Tibial artery (tissue), 4 donors: ENCODE data around the gene SUSD2.

Source experiments
- DNase-seq, 2 donors: peaks; one replicate each; pipeline ENCODE4 v3.0.0-alpha.2; 2019
- H3K27ac ChIP-seq, 2 donors: fragments of 200-600 bp; sonication (generic) in 1 of 2; 1 replicate in 1 of 2; 2 replicates in 1 of 2; pipeline ENCODE4 v1.5.1; 2018 to 2019; ENCODE audit warnings: mild to moderate bottlenecking in 1 of 2
- H3K27me3 ChIP-seq, 2 donors: fragments of 200-600 bp; sonication (generic) in 1 of 2; one replicate each; pipeline versions ENCODE4 v1.5.1 to v1.6.0; 2016 to 2019
- H3K36me3 ChIP-seq, 3 donors: fragments of 200-600 bp; sonication (generic) in 2 of 3; one replicate each; pipeline ENCODE4 v1.5.1; 2016 to 2019; ENCODE audit warnings: mild to moderate bottlenecking in 2 of 3
- H3K4me1 ChIP-seq, 4 donors: fragments of 200-600 bp; sonication (generic) in 2 of 4; 1 replicate in 3 of 4; 2 replicates in 1 of 4; pipeline ENCODE4 v1.5.1; 2016 to 2019
- H3K4me3 ChIP-seq, 2 donors: fragments of 200-600 bp; sonication (generic) in 1 of 2; 1 replicate in 1 of 2; 2 replicates in 1 of 2; pipeline ENCODE4 v1.5.1; 2018 to 2019; ENCODE audit warnings: mild to moderate bottlenecking in 2 of 2
- H3K9me3 ChIP-seq, 3 donors: fragments of 200-600 bp; sonication (generic) in 1 of 3; one replicate each; pipeline ENCODE4 v1.5.1; 2016 to 2019
- intact Hi-C: fragments of 100-400 bp; cut with DNase I; formaldehyde crosslinking; loops from one replicate; pipeline ENCODE4 v1.15.0; 2023; ENCODE audit warnings: low total_unique reads
- TF ChIP-seq, protein P1 (sequence below), 2 experiments: fragments of 200-600 bp in 1 of 2; fragments of 450-650 bp in 1 of 2; IDR thresholded peaks; one replicate each; pipeline ENCODE4 v1.5.1; 2017 to 2019; ENCODE audit warnings: antibody characterized with exemption in 2 of 2, mild to moderate bottlenecking in 1 of 2, moderate library complexity in 1 of 2

SUSD2 gene

DNA sequence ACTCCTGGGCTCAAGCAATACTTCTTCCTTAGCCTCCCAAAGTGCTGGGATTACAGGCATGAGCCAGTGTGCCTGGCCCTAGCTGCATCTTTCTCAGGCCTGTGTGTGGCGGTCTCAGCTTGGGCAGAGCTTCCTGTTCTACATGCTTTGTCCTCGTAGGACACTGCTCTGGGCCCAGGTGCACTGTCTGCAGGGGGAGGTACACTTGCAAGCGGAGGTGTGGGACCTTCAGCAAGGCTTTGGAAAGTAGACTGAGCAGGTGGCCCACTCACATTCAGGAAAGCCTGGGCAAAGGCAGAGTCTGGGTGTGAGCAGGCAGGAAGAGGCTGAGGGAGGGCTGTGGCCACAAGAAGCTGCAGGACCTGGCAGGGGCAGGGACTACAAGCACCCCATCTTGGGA is 33.6 kb upstream of the SUSD2 start:
- peaks cover 10 to 70% (median 56%) of the 10 kb centered on the region in 4 donors for H3K4me1 ChIP-seq
- no peak overlapping the region for H3K4me3 ChIP-seq
- no peak for DNase-seq
- intact Hi-C loops: no loop called here
- TF ChIP-seq, protein P1, sequence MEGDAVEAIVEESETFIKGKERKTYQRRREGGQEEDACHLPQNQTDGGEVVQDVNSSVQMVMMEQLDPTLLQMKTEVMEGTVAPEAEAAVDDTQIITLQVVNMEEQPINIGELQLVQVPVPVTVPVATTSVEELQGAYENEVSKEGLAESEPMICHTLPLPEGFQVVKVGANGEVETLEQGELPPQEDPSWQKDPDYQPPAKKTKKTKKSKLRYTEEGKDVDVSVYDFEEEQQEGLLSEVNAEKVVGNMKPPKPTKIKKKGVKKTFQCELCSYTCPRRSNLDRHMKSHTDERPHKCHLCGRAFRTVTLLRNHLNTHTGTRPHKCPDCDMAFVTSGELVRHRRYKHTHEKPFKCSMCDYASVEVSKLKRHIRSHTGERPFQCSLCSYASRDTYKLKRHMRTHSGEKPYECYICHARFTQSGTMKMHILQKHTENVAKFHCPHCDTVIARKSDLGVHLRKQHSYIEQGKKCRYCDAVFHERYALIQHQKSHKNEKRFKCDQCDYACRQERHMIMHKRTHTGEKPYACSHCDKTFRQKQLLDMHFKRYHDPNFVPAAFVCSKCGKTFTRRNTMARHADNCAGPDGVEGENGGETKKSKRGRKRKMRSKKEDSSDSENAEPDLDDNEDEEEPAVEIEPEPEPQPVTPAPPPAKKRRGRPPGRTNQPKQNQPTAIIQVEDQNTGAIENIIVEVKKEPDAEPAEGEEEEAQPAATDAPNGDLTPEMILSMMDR (IDR thresholded peaks at IDR 0.05): no peak
- H3K27me3 ChIP-seq: no peaks in the 10 kb centered on the region
- no peaks in the 10 kb centered on the region for H3K36me3 ChIP-seq
- H3K9me3 ChIP-seq: no peaks in the 10 kb centered on the region
- peak overlapping the region; percentile 83 to 87 for H3K27ac ChIP-seq

DNA sequence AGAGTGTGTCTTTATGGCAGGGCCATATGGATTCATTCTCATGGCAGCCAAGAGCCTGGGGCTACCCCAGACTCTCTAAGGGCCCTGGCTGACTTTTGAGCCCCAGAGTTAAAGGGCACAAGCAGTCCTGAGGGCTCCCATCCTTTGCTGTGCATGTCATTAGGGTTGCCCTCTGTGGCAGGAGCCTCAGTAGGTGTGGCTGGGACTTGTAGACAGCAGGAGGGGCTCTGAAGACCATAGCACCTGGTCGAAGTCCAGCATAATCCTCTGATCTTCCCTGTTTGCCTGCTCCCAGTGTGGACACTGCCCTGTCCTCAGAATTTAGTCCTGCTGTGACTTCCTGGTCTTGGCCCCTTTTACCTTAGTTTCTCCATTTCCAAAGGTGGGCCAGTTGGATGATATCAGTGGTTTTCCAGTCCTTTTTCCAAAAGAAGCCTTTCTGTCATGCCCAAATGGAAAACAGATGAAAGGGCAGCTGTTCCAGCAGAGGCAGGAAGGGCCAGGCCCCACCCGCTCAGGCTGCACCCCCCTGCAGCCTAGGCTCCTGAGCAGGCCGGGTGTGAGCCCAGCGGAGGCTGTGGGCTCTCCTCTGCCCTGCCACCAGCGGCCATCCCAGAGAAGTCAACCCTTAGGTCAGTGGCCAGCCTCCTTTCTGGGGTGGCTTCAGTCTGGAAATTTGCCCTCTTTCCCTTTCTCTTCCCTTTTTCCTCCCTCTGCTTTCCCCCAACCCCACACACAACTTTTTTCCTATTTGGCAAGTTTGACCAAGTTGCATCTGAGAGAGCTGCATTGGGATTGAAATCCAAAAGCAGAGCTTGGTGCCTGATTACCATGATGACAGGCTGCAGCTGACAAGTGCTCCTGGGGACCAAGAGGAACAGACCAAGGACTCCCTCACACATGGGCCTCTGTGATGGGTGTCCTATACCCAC is 32.8 kb upstream of the SUSD2 start:
- Histone ChIP-seq H3K4me1 (peaks cover 10 to 61% (median 48%) of the 10 kb centered on the region in 4 donors), H3K36me3 (no peaks in the 10 kb centered on the region), H3K4me3 (no peak overlapping the region), H3K9me3 (no peaks in the 10 kb centered on the region), H3K27me3 (no peaks in the 10 kb centered on the region), H3K27ac (peak overlapping the region; percentile 83 to 87)
- TF ChIP-seq, protein P1 (IDR thresholded peaks at IDR 0.05): no peak
- intact Hi-C loops: no loop called here
- DNase-seq: no peak

DNA sequence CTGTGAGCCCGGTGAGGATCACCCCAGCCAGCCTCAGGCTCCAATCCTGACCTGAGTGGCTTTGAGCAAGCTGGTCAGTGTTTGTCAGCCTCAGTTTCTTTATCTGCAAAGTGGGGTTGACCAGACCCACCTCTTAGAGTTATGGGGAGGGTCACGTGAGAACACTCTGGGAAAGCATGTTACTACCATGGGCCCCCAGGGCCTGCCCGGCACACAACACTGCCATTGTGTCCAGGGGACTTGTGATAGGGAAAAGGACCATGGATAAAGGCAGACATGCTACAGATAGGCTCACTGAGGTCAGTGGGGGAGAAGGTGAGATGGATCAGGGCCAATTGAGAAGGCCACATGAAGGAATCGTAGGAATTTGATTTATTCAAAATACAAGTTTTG is 32.1 kb upstream of the SUSD2 start:
- TF ChIP-seq, protein P1 (IDR thresholded peaks at IDR 0.05): no peak
- no peaks in the 10 kb centered on the region for H3K27me3 ChIP-seq
- no peak for DNase-seq
- intact Hi-C loops: no loop called here
- H3K4me3 ChIP-seq: no peak overlapping the region
- H3K36me3 ChIP-seq: no peaks in the 10 kb centered on the region
- H3K4me1 ChIP-seq: peaks cover 10 to 55% (median 42%) of the 10 kb centered on the region in 4 donors
- H3K9me3 ChIP-seq: no peaks in the 10 kb centered on the region
- peak overlapping the region; percentile 83 to 87 for H3K27ac ChIP-seq

DNA sequence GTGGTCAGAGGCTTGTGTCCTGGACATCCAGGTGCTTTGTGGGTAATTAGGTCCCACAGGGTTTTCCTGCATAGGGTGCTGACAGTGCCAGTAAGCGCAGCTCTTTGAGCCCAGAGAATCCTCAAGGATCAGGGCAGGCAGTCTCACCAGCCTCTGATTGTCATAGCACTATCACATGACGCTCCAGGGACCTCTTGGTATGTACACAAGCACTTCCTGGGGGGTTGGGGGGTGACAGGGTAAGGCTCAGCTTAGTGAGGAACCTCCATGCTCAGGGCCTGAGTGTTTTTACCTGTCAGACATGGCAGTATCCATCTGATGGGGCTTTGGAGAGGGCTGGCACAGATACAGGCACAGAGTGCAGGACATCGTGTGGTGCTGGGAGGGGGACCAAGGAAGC is 27.9 kb upstream of the SUSD2 start:
- Histone ChIP-seq H3K27ac (no peak overlapping the region), H3K4me1 (peaks cover 0 to 41% (median 30%) of the 10 kb centered on the region in 4 donors), H3K36me3 (no peaks in the 10 kb centered on the region), H3K4me3 (no peak overlapping the region), H3K9me3 (no peaks in the 10 kb centered on the region), H3K27me3 (no peaks in the 10 kb centered on the region)
- DNase-seq: no peak
- TF ChIP-seq, protein P1 (IDR thresholded peaks at IDR 0.05): no peak
- intact Hi-C loops: no loop called here

DNA sequence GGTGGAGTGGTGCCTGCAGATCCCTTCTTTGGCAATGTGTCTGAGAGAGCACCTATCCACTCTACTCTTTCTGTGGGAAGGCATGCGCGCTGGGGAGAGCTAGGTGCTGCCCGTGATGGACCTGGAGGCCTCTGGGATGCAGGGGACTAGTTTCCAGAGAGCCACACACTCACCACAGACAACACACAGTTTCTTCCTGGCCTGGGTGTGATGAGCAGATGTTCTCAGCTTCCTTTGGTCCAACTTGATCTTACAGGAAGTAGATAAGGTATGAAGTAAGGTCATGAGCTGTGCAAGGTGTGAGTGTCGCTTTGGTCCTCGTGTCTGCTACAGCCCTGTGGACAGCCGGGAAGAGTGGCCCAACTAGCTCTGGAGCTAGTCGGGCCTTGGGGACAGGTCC is 27.3 kb upstream of the SUSD2 start:
- no peaks in the 10 kb centered on the region for H3K9me3 ChIP-seq
- no peak for DNase-seq
- no peak overlapping the region for H3K4me3 ChIP-seq
- no peaks in the 10 kb centered on the region for H3K27me3 ChIP-seq
- no peaks in the 10 kb centered on the region for H3K36me3 ChIP-seq
- TF ChIP-seq, protein P1 (IDR thresholded peaks at IDR 0.05): no peak
- intact Hi-C loops: no loop called here
- peaks cover under 1 to 41% (median 31%) of the 10 kb centered on the region in 4 donors for H3K4me1 ChIP-seq
- H3K27ac ChIP-seq: no peak overlapping the region
